HG03354 (cell line): ENCODE results near the gene FTO.
"Not testable (repeated sequence)": the region's sequence is repeated elsewhere in the genome, so short reads cannot be mapped to it uniquely, and the experiment has no call there.

Experiments
- ATAC-seq: cut with Tn5 transposase; IDR thresholded peaks from one replicate; pipeline ENCODE4 v1.9.1; 2021; ENCODE audit warnings: mild to moderate bottlenecking; ENCODE audit not compliant: unreplicated experiment, poor library complexity, severe bottlenecking

The FTO gene

GRCh38 chr16:53886482-53887378, 182.8 kb downstream of the FTO start:
- ATAC-seq: no peak

- no peak for ATAC-seq
Measured at GRCh38 chr16:53888222-53888621, 184.3 kb downstream of the FTO start.

GRCh38 chr16:53890877-53891276, 186.9 kb downstream of the FTO start:
- not testable (repeated sequence) for ATAC-seq

- no peak for ATAC-seq
Measured at GRCh38 chr16:53891409-53892139, 187.6 kb downstream of the FTO start.

- ATAC-seq: peak; percentile 60
Measured at GRCh38 chr16:53892155-53892554, 188.2 kb downstream of the FTO start.

- ATAC-seq: no peak
Measured at GRCh38 chr16:53893731-53894435, 189.9 kb downstream of the FTO start.

GRCh38 chr16:53894686-53895085, 190.7 kb downstream of the FTO start:
- ATAC-seq: no peak

- no peak for ATAC-seq
Measured at GRCh38 chr16:53895433-53895832, 191.5 kb downstream of the FTO start.

- no peak for ATAC-seq
Measured at GRCh38 chr16:53895851-53896250, 191.9 kb downstream of the FTO start.

GRCh38 chr16:53896722-53897121, 192.8 kb downstream of the FTO start:
- ATAC-seq: no peak

- no peak for ATAC-seq
Measured at GRCh38 chr16:53898993-53899392, 195.0 kb downstream of the FTO start.

- ATAC-seq: no peak
Measured at GRCh38 chr16:53899431-53899830, 195.5 kb downstream of the FTO start.

- no peak for ATAC-seq
Measured at GRCh38 chr16:53900667-53901066, 196.7 kb downstream of the FTO start.

- ATAC-seq: no peak
Measured at GRCh38 chr16:53901408-53901807, 197.5 kb downstream of the FTO start.

- ATAC-seq: no peak
Measured at GRCh38 chr16:53904533-53904932, 200.6 kb downstream of the FTO start.

GRCh38 chr16:53905028-53905427, 201.1 kb downstream of the FTO start:
- no peak for ATAC-seq

GRCh38 chr16:53908731-53909130, 204.8 kb downstream of the FTO start:
- ATAC-seq: no peak

- ATAC-seq: no peak
Measured at GRCh38 chr16:53910990-53911389, 207.0 kb downstream of the FTO start.

GRCh38 chr16:53911513-53911912, 207.6 kb downstream of the FTO start:
- no peak for ATAC-seq

- ATAC-seq: peak; percentile 79
Measured at GRCh38 chr16:53912155-53912554, 208.2 kb downstream of the FTO start.
